Measurements from ENCODE around the gene MAD1L1. TPM values are rescaled to one million over a fixed set of nuclear protein-coding genes. Genes with fewer than 3 reads are reported as not detected.

MAD1L1 gene
- total and polyA plus RNA-seq, 2 of the 13 experiments (the other 11 are each of a cell fraction or from before 2014, with no cell fraction given) = 17.4 to 64.7 TPM

DNA sequence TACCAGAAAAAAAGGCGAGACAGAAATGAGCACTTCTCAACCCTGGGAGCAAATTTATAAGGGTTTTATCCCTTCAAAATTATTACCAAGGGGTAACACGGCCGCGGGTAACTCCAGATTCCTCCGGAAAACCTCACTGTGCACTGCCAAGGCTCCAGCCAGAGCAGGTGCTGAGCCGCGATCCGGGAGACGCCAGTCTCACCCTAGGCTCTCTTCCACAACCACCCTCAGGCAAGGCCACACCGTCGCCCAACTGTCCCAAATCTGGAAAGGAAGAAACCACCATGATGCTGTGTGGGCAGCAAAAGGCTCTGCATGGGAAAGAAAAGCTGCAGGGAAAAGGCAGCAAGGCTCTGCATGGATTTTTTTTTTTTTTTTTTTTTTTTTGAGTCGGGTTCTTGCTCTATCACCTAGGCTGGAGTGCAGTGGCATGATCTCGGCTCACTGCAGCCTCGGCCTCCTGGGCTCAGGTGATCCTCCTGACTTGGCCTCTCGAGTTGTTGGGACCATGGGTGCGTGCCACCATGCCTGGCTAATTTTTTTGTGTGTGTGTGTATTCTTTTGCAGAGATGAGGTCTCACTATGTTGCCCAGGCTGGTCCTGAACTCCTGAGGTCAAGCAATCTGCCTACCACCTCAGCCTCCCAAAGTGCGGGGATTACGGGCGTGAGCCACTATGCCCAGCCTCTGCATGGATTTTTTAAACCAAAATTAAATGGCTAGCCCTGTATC, 39.0 kb downstream of the MAD1L1 start:
- ChIA-PET CTCF (ENCODE audit: low intra/inter-chr PET ratio, low total read pairs) (no interaction called here), POLR2A (no interaction called here)
- in situ Hi-C loops (cut with HindIII; ENCODE audit: extremely low pct_ligation_motif_present, low pct_unique_long_range_greater_than_20kb) = no loop called here
- no peak overlapping the region for H3K4me2 ChIP-seq (ENCODE audit: low read depth, low read length)
- peaks cover 8% of the 10 kb centered on the region for H3K79me2 ChIP-seq (ENCODE audit: insufficient read depth, low read length)
- H3K27me3 ChIP-seq (ENCODE audit: control insufficient read depth in 1 of 2, insufficient read depth in 2 of 2, low read length in 2 of 2) = no peaks in the 10 kb centered on the region
- peaks cover 8% of the 10 kb centered on the region for H3K9me3 ChIP-seq (ENCODE audit: low read length)
- no peak overlapping the region for H3K27ac ChIP-seq (ENCODE audit: extremely low read length, insufficient read depth, low read length)
- no peak overlapping the region for H3K4me3 ChIP-seq (replicated peaks in 1 of 3; ENCODE audit: insufficient read depth in 1 of 3, low read depth in 2 of 3, low read length in 3 of 3)
- peaks cover 24 to 43% of the 10 kb centered on the region in 2 experiments; a peak in 4 of 5 replicates for H3K36me3 ChIP-seq (replicated peaks in 1 of 2; ENCODE audit: control insufficient read depth in 1 of 2, insufficient read depth in 2 of 2, low read length in 2 of 2)
- FAIRE-seq = no peak
- DNase-seq (ENCODE audit: low spot score) = no peak
- H4K20me1 ChIP-seq (ENCODE audit: insufficient read depth, low read length) = no peaks in the 10 kb centered on the region
- no TSS peak for BruUV-seq (replicated peaks)
- H3K4me1 ChIP-seq (ENCODE audit: insufficient read depth, low read length) = 0 out of 2 replicates have a peak, but pooled peaks cover 8% of the 10 kb centered on the region
- no peak overlapping the region for H2AFZ ChIP-seq (ENCODE audit: low read length)
- 96% methylated on average over 14 of the region's 19 CpGs for WGBS (ENCODE audit: low lambda C conversion rate)
- H3K9ac ChIP-seq (ENCODE audit: insufficient read depth, low read depth, low read length) = no peak overlapping the region
- intact Hi-C loops (cut with micrococcal nuclease; ENCODE audit: unreplicated experiment) = no loop called here
- ATAC-seq = no peak
- no peak for TF ChIP-seq NCOA5 (CRISPR knock-in tag; IDR thresholded peaks at IDR 0.05)
- no peak for TF ChIP-seq ZNF317 (CRISPR knock-in tag; IDR thresholded peaks at IDR 0.05)
- TF ChIP-seq, protein P1, sequence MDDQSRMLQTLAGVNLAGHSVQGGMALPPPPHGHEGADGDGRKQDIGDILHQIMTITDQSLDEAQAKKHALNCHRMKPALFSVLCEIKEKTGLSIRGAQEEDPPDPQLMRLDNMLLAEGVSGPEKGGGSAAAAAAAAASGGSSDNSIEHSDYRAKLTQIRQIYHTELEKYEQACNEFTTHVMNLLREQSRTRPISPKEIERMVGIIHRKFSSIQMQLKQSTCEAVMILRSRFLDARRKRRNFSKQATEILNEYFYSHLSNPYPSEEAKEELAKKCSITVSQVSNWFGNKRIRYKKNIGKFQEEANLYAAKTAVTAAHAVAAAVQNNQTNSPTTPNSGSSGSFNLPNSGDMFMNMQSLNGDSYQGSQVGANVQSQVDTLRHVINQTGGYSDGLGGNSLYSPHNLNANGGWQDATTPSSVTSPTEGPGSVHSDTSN (CRISPR knock-in tag; IDR thresholded peaks at IDR 0.05; ENCODE audit: borderline replicate concordance) = no peak
- TF ChIP-seq ZNF552 (CRISPR knock-in tag; IDR thresholded peaks at IDR 0.05; ENCODE audit: borderline replicate concordance) = no peak
- TF ChIP-seq, protein P2, sequence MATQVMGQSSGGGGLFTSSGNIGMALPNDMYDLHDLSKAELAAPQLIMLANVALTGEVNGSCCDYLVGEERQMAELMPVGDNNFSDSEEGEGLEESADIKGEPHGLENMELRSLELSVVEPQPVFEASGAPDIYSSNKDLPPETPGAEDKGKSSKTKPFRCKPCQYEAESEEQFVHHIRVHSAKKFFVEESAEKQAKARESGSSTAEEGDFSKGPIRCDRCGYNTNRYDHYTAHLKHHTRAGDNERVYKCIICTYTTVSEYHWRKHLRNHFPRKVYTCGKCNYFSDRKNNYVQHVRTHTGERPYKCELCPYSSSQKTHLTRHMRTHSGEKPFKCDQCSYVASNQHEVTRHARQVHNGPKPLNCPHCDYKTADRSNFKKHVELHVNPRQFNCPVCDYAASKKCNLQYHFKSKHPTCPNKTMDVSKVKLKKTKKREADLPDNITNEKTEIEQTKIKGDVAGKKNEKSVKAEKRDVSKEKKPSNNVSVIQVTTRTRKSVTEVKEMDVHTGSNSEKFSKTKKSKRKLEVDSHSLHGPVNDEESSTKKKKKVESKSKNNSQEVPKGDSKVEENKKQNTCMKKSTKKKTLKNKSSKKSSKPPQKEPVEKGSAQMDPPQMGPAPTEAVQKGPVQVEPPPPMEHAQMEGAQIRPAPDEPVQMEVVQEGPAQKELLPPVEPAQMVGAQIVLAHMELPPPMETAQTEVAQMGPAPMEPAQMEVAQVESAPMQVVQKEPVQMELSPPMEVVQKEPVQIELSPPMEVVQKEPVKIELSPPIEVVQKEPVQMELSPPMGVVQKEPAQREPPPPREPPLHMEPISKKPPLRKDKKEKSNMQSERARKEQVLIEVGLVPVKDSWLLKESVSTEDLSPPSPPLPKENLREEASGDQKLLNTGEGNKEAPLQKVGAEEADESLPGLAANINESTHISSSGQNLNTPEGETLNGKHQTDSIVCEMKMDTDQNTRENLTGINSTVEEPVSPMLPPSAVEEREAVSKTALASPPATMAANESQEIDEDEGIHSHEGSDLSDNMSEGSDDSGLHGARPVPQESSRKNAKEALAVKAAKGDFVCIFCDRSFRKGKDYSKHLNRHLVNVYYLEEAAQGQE (IDR thresholded peaks at IDR 0.05; ENCODE audit: borderline replicate concordance in 1 of 2, low read depth in 1 of 2, low read length in 2 of 2) = no peak
- no peak for TF ChIP-seq SATB2 (CRISPR knock-in tag; IDR thresholded peaks at IDR 0.05)
- TF ChIP-seq, protein P3, sequence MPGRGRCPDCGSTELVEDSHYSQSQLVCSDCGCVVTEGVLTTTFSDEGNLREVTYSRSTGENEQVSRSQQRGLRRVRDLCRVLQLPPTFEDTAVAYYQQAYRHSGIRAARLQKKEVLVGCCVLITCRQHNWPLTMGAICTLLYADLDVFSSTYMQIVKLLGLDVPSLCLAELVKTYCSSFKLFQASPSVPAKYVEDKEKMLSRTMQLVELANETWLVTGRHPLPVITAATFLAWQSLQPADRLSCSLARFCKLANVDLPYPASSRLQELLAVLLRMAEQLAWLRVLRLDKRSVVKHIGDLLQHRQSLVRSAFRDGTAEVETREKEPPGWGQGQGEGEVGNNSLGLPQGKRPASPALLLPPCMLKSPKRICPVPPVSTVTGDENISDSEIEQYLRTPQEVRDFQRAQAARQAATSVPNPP (CRISPR knock-in tag; IDR thresholded peaks at IDR 0.05) = no peak
- no peak for TF ChIP-seq ZNF124 (CRISPR knock-in tag; IDR thresholded peaks at IDR 0.05)
- no peak for TF ChIP-seq ZNF768 (CRISPR knock-in tag; IDR thresholded peaks at IDR 0.05)
- TF ChIP-seq, protein P4, sequence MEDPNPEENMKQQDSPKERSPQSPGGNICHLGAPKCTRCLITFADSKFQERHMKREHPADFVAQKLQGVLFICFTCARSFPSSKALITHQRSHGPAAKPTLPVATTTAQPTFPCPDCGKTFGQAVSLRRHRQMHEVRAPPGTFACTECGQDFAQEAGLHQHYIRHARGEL (CRISPR knock-in tag; IDR thresholded peaks at IDR 0.05) = no peak
- no peak for TF ChIP-seq ZNF883 (CRISPR knock-in tag; IDR thresholded peaks at IDR 0.05; ENCODE audit: not compliant biosample characterization)
- TF ChIP-seq DNMT3B (CRISPR knock-in tag; conservative IDR thresholded peaks at IDR 0.05) = no peak
- no peak for TF ChIP-seq HOXA7 (CRISPR knock-in tag; IDR thresholded peaks at IDR 0.05)
- TF ChIP-seq, protein P5, sequence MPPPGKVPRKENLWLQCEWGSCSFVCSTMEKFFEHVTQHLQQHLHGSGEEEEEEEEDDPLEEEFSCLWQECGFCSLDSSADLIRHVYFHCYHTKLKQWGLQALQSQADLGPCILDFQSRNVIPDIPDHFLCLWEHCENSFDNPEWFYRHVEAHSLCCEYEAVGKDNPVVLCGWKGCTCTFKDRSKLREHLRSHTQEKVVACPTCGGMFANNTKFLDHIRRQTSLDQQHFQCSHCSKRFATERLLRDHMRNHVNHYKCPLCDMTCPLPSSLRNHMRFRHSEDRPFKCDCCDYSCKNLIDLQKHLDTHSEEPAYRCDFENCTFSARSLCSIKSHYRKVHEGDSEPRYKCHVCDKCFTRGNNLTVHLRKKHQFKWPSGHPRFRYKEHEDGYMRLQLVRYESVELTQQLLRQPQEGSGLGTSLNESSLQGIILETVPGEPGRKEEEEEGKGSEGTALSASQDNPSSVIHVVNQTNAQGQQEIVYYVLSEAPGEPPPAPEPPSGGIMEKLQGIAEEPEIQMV (CRISPR knock-in tag; IDR thresholded peaks at IDR 0.05; ENCODE audit: low read depth) = no peak
- TF ChIP-seq, protein P6, sequence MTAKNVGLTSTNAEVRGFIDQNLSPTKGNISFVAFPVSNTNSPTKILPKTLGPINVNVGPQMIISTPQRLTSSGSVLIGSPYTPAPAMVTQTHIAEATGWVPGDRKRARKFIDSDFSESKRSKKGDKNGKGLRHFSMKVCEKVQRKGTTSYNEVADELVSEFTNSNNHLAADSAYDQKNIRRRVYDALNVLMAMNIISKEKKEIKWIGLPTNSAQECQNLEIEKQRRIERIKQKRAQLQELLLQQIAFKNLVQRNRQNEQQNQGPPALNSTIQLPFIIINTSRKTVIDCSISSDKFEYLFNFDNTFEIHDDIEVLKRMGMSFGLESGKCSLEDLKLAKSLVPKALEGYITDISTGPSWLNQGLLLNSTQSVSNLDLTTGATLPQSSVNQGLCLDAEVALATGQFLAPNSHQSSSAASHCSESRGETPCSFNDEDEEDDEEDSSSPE (CRISPR knock-in tag; IDR thresholded peaks at IDR 0.05) = no peak

Measured in HepG2 (cell line).